K562 (cell line): ENCODE data around the gene CDH16. TPM values are rescaled to one million over a fixed set of nuclear protein-coding genes. Genes with fewer than 3 reads are reported as not detected.

Source experiments
- ATAC-seq: fragments of 200-7000 bp; cut with Tn5 transposase; 3 replicates; pipeline ENCODE4 v1.9.1; 2020; ENCODE audit warnings: moderate library complexity
- BruUV-seq: library from RNA; stranded (reverse); fragments of 400-500 nt; replicated peaks from 2 replicates; lab custom pipeline; 2021; lab: Mats Ljungman, UMichigan
- CTCF ChIA-PET: fragments of 300-600 bp; formaldehyde crosslinking; extraction: SDS; loops from one replicate; lab custom pipeline; 2021; ENCODE audit warnings: low intra/inter-chr PET ratio; lab: Yijun Ruan, JAX
- POLR2A ChIA-PET: fragments of 300-600, 350-650 bp; sonication (Branson Sonifier 250); formaldehyde crosslinking; extraction: SDS; loops from one replicate; lab custom pipeline; 2021; ENCODE audit warnings: antibody characterized with exemption, inconsistent platforms; lab: Yijun Ruan, JAX
- DNase-seq, 4 experiments: peaks; one replicate each; pipeline versions ENCODE4 v3.0.0 to v3.0.0-alpha.2; 2011 to 2018; ENCODE audit warnings: low spot score in 3 of 4, mixed read lengths in 3 of 4; ENCODE audit errors: extremely low read depth in 1 of 4
- FAIRE-seq: peaks from 2 replicates; lab custom pipeline; 2011; peaks lifted over from hg19 to GRCh38; lab: Jason Lieb, UNC
- H2AFZ ChIP-seq: 2 replicates; pipeline ENCODE4 v1.6.0; 2011; ENCODE audit warnings: low read depth, low read length, control low read depth, inconsistent platforms
- H3K27ac ChIP-seq: fragments of 200-600 bp; 3 replicates; pipeline ENCODE4 v1.8.0; 2011; ENCODE audit warnings: low read depth, mild to moderate bottlenecking, control low read depth, inconsistent platforms, low read length, moderate library complexity, mixed read lengths; ENCODE audit errors: extremely low read depth
- H3K27me3 ChIP-seq, 2 experiments: fragments of 300-600 bp in 1 of 2; 2 replicates in 1 of 2; 3 replicates in 1 of 2; pipeline versions ENCODE4 v1.6.0 to v1.8.0; 2011; ENCODE audit warnings: inconsistent platforms in 2 of 2, low read length in 2 of 2, mild to moderate bottlenecking in 1 of 2, mixed read lengths in 1 of 2, moderate library complexity in 1 of 2; ENCODE audit not compliant: control insufficient read depth in 2 of 2, insufficient read depth in 2 of 2
- H3K36me3 ChIP-seq: fragments of 300-600 bp; 3 replicates; pipeline ENCODE4 v1.8.0; 2011; ENCODE audit warnings: mild to moderate bottlenecking, low read length, inconsistent platforms; ENCODE audit not compliant: control insufficient read depth, insufficient read depth
- H3K4me1 ChIP-seq, 2 experiments: fragments of 200-600 bp in 1 of 2; replicated peaks in 1 of 2; 2 replicates in 1 of 2; 3 replicates in 1 of 2; pipeline versions ENCODE4 v1.5.1 to v1.8.0; 2011; ENCODE audit warnings: inconsistent platforms in 2 of 2, low read length in 2 of 2, mild to moderate bottlenecking in 1 of 2, mixed read lengths in 1 of 2, moderate library complexity in 1 of 2; ENCODE audit not compliant: control insufficient read depth in 2 of 2, insufficient read depth in 2 of 2
- H3K4me2 ChIP-seq: 2 replicates; pipeline ENCODE4 v1.6.1; 2011; ENCODE audit warnings: low read length, control low read depth, inconsistent platforms, mixed read lengths; ENCODE audit not compliant: insufficient read depth
- H3K4me3 ChIP-seq: fragments of 200-600 bp; sonication (generic), shearing (Covaris generic); 2 replicates; pipeline ENCODE4 v1.5.1; 2016; ENCODE audit warnings: control low read depth, inconsistent platforms
- H3K79me2 ChIP-seq: fragments of 200-600 bp; 3 replicates; pipeline ENCODE4 v1.8.0; 2011; ENCODE audit warnings: low read length, inconsistent platforms; ENCODE audit not compliant: control insufficient read depth, insufficient read depth
- H3K9ac ChIP-seq, 2 experiments: 2 replicates each; pipeline versions ENCODE4 v1.6.0 to v1.6.1; 2011; ENCODE audit warnings: low read depth in 2 of 2, low read length in 2 of 2, control low read depth in 1 of 2, inconsistent platforms in 1 of 2, mild to moderate bottlenecking in 1 of 2, mixed read lengths in 1 of 2; ENCODE audit not compliant: insufficient read depth in 1 of 2
- H3K9me1 ChIP-seq: one replicate; pipeline ENCODE4 v1.6.0; 2011; ENCODE audit warnings: inconsistent platforms, mild to moderate bottlenecking, low read length, moderate library complexity; ENCODE audit not compliant: control insufficient read depth, insufficient read depth
- H3K9me3 ChIP-seq: replicated peaks from 2 replicates; pipeline ENCODE4 v1.5.1; 2011; ENCODE audit warnings: low read depth, low read length, inconsistent platforms; ENCODE audit not compliant: control insufficient read depth, insufficient read depth
- H4K20me1 ChIP-seq: replicated peaks from 2 replicates; pipeline ENCODE4 v1.6.1; 2011; ENCODE audit warnings: low read length, inconsistent platforms, mixed read lengths; ENCODE audit not compliant: control insufficient read depth, insufficient read depth
- ATF3 ChIP-seq, 2 experiments: fragments of 450-650 bp in 1 of 2; sonication (generic) in 1 of 2; formaldehyde crosslinking in 1 of 2; IDR thresholded peaks in 1 of 2; conservative IDR thresholded peaks in 1 of 2; 2 replicates each; pipeline versions ENCODE4 v1.6.1 to v1.8.1; 2016 to 2023; ENCODE audit warnings: mild to moderate bottlenecking in 2 of 2, moderate library complexity in 2 of 2, inconsistent platforms in 1 of 2, missing genetic modification reagents in 1 of 2
- E4F1 ChIP-seq: fragments of 250-450 bp; sonication (Bioruptor Pico); IDR thresholded peaks from 2 replicates; pipeline ENCODE4 v1.5.0; 2021; ENCODE audit warnings: mild to moderate bottlenecking, borderline replicate concordance
- GATAD2A ChIP-seq: fragments of 450-650 bp; IDR thresholded peaks from 2 replicates; pipeline ENCODE4 v1.6.1; 2017
- KDM5B ChIP-seq: fragments of 200-600 bp; sonication (generic); IDR thresholded peaks from 2 replicates; pipeline ENCODE4 v1.6.1; 2012; ENCODE audit warnings: low read depth, mild to moderate bottlenecking, moderate library complexity, low read length, control low read depth, inconsistent platforms; ENCODE audit not compliant: insufficient replicate concordance
- KHSRP ChIP-seq: fragments of 450-650 bp; IDR thresholded peaks from 2 replicates; pipeline ENCODE4 v1.6.1; 2017
- MLX ChIP-seq, 2 experiments: fragments of 450-650 bp in 1 of 2; sonication (generic) in 1 of 2; formaldehyde crosslinking; conservative IDR thresholded peaks; 2 replicates each; pipeline versions ENCODE4 v1.4.0 to v1.8.1; 2020 to 2022; ENCODE audit warnings: mild to moderate bottlenecking in 1 of 2, missing genetic modification reagents in 1 of 2
- RAD51 ChIP-seq: fragments of 450-650 bp; IDR thresholded peaks from 2 replicates; pipeline ENCODE4 v1.7.1; 2016; ENCODE audit warnings: low read depth, mild to moderate bottlenecking, borderline replicate concordance
- SRSF3 ChIP-seq: fragments of 200-400 bp; formaldehyde crosslinking; IDR thresholded peaks from 2 replicates; pipeline ENCODE4 v1.6.1; 2016; ENCODE audit warnings: mild to moderate bottlenecking, low read length, moderate library complexity; ENCODE audit not compliant: insufficient read depth
- ZBTB9 ChIP-seq: fragments of 450-650 bp; formaldehyde crosslinking; IDR thresholded peaks from 2 replicates; pipeline ENCODE4 v1.4.0; 2020; ENCODE audit warnings: mild to moderate bottlenecking, moderate library complexity
- ZFP30 ChIP-seq: fragments of 250-450 bp; sonication (Bioruptor Pico); IDR thresholded peaks from 2 replicates; pipeline ENCODE4 v1.8.0; 2022; ENCODE audit warnings: moderate library complexity, mild to moderate bottlenecking, inconsistent platforms, borderline replicate concordance
- ZFX ChIP-seq: sonication (generic); formaldehyde crosslinking; IDR thresholded peaks from 2 replicates; pipeline ENCODE4 v1.8.0; 2022; ENCODE audit warnings: mild to moderate bottlenecking, missing genetic modification reagents, moderate library complexity
- ZNF668 ChIP-seq: fragments of 250-450 bp; sonication (Bioruptor Pico); IDR thresholded peaks from 2 replicates; pipeline ENCODE4 v1.8.0; 2022; ENCODE audit warnings: mild to moderate bottlenecking, inconsistent platforms
- ZZZ3 ChIP-seq: fragments of 450-650 bp; IDR thresholded peaks from 2 replicates; pipeline ENCODE4 v1.6.1; 2016; ENCODE audit warnings: antibody characterized with exemption, mild to moderate bottlenecking, moderate library complexity
- WGBS: fragments of 100-300 bp; shearing (Covaris generic); methylation state at CpG from one replicate; pipeline ENCODE4 v1.1.6; 2016; ENCODE audit warnings: low coverage, mixed read lengths; ENCODE audit not compliant: insufficient coverage; ENCODE audit errors: missing lambda C conversion rate; 5-methylcytosine and 5-hydroxymethylcytosine counted together
- in situ Hi-C: fragments of 300-500 bp; cut with MboI; formaldehyde crosslinking; loops from 4 replicates; pipeline ENCODE4 v1.15.0; 2018; ENCODE audit warnings: inconsistent platforms, mixed read lengths
- intact Hi-C: fragments of 100-400 bp; cut with micrococcal nuclease; formaldehyde crosslinking; loops from 2 replicates; pipeline ENCODE4 v1.14.2; 2022
- polyA plus RNA-seq, 8 experiments: library from polyadenylated mRNA; depleted of rRNA in 4 of 8; stranded (reverse) in 5 of 8; unstranded in 3 of 8; fragments of >200 nt; fragmentation: Nextera tagmentation in 2 of 8; fragmentation: Illumina TruSeq in 1 of 8; extraction: Ambion mirVana in 2 of 8; extraction: Trizol in 1 of 8; gene quantifications; 2 replicates each; pipeline versions ENCODE4 v1.2.1 to v1.2.3, GENCODE V29; 2011 to 2014; ENCODE audit warnings: inconsistent platforms in 1 of 8, missing spikeins in 1 of 8
- total RNA-seq, 7 experiments: library from RNA; depleted of rRNA in 6 of 7; stranded (reverse); fragments of >200 nt in 6 of 7; fragmentation: Illumina TruSeq in 2 of 7; extraction: Trizol in 2 of 7; gene quantifications; 2 replicates each; pipeline versions ENCODE4 v1.2.1 to v1.2.3, GENCODE V29; 2011 to 2021; ENCODE audit warnings: low replicate concordance in 1 of 7

CDH16 gene
- total and polyA plus RNA-seq, 9 of the 15 experiments (the other 6 are each of a cell fraction or from before 2014, with no cell fraction given) = not detected

GRCh38 chr16:66859397-66860068 lies 59.2 kb downstream of the CDH16 start:
- POLR2A ChIA-PET = interaction anchor here (0.6 to 0.7 kb wide), 2 partner anchors 40 to 49 kb away, joined by 3 read pairs; no protein-coding TSS in a partner anchor
- H3K79me2 ChIP-seq = no peaks in the 10 kb centered on the region
- H3K9me3 ChIP-seq = no peaks in the 10 kb centered on the region
- no peaks in the 10 kb centered on the region; a peak in 1 of 5 replicates for H3K27me3 ChIP-seq
- H3K9me1 ChIP-seq = no peaks in the 10 kb centered on the region
- no peak overlapping the region for H3K4me2 ChIP-seq
- CTCF ChIA-PET = no interaction called here
- in situ Hi-C loops = loop anchor here (10.0 kb wide), 1 partner anchor 455 kb away; no protein-coding TSS in a partner anchor
- intact Hi-C loops = no loop called here
- ATAC-seq (no peak), DNase-seq (peak in 1 of 4 experiments; percentile 3), FAIRE-seq (no peak)
- peaks cover 0 to 3% of the 10 kb centered on the region in 2 experiments; a peak in 1 of 5 replicates for H3K4me1 ChIP-seq
- H3K4me3 ChIP-seq = no peak overlapping the region
- no peak overlapping the region for H3K9ac ChIP-seq
- WGBS = 25% methylated on average over 3 of the region's 3 CpGs
- H3K27ac ChIP-seq = no peak overlapping the region
- H3K36me3 ChIP-seq = no peaks in the 10 kb centered on the region
- no peak overlapping the region for H2AFZ ChIP-seq
- no TSS peak for BruUV-seq
- no peaks in the 10 kb centered on the region for H4K20me1 ChIP-seq
- TF ChIP-seq RAD51 (no peak), MLX (CRISPR knock-in tag; conservative IDR thresholded peaks at IDR 0.05) (no peak), E4F1 (CRISPR knock-in tag) (no peak), GATAD2A (no peak), ZFX (no peak), KDM5B (no peak), SRSF3 (no peak), ATF3 (IDR thresholded peaks at IDR 0.05) (no peak), ATF3 (CRISPR knock-in tag; conservative IDR thresholded peaks at IDR 0.05) (no peak), ZZZ3 (no peak), KHSRP (no peak), ZBTB9 (CRISPR knock-in tag) (no peak), ZFP30 (CRISPR knock-in tag) (no peak), ZNF668 (CRISPR knock-in tag) (no peak)
